K562 treated with DMSO at 1 percent for 12 hours (cell line): Measurements from ENCODE around the gene SOS1. TPM values are rescaled to one million over a fixed set of nuclear protein-coding genes. Genes with fewer than 3 reads are reported as not detected.

Source experiments
- total RNA-seq: library from RNA; unstranded; fragments of 300-600 nt; gene quantifications from 2 replicates; pipeline ENCODE4 v1.2.3, GENCODE V29; 2022; ENCODE audit not compliant: insufficient read depth

Gene SOS1
- 2.0 and 14.7 TPM in 2 replicates for total RNA-seq

DNA sequence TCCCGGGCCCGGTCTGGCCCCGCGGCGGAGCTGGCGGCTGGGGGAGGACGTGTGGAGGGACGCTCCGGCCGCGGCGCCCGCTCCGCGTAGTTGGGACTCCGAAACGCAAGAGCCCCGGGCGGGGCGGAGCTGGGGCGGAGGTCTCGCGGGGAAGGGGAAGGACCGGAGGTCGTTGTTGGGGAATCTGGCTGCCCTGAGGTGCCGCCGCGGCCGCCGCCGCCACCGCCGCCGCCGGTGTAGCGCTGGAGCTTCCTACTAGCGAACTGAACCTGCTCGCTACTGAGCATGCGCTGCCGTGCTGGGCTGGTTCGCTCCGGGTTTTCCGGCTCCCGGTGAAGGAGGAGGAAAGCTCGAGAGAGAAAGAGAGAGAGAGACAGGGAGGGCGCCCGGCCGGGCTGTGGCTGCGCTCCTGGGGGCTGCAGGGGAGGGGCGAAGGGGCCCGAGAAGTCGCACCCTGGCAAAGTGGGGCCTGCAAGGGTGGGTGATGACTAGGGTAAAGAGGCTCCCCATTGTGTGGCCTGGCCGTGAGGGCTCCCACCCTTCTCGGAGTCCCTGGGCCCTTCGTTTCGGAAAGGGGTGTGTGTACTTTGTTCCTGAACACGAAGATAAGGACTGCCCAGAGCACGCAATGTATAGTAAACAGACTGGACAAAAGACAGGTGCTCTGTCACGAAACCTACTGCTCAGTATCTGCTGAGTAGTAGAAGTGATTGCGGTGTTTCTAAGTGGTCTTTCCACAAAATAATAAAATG is at the start of gene SOS1:
Gene SOS1, minus strand, starts transcription at position 281 of the 752 bp plus-strand sequence. CDS start 629 bp downstream, outside the sequence.

Other genes starting within 250 kb of the SOS1 start
- 9.4 and 18.0 TPM in 2 replicates for gene DHX57, start 245.1 kb downstream of the SOS1 start, total RNA-seq
- gene MORN2, start 245.1 kb downstream of the SOS1 start, total RNA-seq = 10.7 and 11.6 TPM in 2 replicates
- not detected in 2 replicates for gene ARHGEF33, start 231.2 kb downstream of the SOS1 start, total RNA-seq
- not detected in 2 replicates for gene CDKL4, start 122.9 kb upstream of the SOS1 start, total RNA-seq